Measurements from ENCODE around the gene TMIGD1. TPM values are rescaled to one million over a fixed set of nuclear protein-coding genes. Genes with fewer than 3 reads are reported as not detected.

Gene TMIGD1
- total RNA-seq, 1 experiment from 2014 or later: not detected

DNA sequence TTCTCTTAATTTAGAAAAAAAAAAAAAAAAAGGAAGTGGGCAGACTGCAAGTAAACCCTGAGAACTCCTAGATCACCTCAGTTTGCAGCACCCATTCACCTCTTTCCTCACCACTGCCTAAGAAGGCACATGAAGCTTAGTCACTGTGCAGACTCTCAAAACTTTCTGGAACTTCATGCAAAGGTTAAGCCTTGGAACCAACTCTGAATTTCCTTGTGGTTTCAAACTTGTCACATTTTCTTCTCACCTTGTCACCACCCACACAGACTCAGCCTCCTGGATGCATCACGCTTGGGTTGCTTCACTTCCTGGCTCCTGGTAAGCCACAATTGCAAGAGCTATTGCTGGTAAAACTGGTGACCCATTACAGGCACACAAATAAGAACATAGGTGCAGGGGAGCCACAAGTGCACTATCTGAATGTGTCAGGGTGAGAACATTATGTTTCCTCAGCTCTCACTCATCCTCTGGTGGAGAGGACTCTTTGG lies 29.9 kb upstream of the TMIGD1 start:
- TF ChIP-seq, protein P1, sequence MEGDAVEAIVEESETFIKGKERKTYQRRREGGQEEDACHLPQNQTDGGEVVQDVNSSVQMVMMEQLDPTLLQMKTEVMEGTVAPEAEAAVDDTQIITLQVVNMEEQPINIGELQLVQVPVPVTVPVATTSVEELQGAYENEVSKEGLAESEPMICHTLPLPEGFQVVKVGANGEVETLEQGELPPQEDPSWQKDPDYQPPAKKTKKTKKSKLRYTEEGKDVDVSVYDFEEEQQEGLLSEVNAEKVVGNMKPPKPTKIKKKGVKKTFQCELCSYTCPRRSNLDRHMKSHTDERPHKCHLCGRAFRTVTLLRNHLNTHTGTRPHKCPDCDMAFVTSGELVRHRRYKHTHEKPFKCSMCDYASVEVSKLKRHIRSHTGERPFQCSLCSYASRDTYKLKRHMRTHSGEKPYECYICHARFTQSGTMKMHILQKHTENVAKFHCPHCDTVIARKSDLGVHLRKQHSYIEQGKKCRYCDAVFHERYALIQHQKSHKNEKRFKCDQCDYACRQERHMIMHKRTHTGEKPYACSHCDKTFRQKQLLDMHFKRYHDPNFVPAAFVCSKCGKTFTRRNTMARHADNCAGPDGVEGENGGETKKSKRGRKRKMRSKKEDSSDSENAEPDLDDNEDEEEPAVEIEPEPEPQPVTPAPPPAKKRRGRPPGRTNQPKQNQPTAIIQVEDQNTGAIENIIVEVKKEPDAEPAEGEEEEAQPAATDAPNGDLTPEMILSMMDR (conservative IDR thresholded peaks at IDR 0.05): no peak
- no peaks in the 10 kb centered on the region for H3K27me3 ChIP-seq (ENCODE audit: insufficient read depth, low read length)

More for the DNA sequence above, 29.9 kb upstream of the TMIGD1 start:
- Mint-ChIP-seq H3K9me3 (peaks cover 4 to 11% of the 10 kb centered on the region in 2 experiments; a peak in 4 of 5 replicates), H3K27ac (no peak overlapping the region), H3K4me3 (no peak overlapping the region), H3K36me3 (ENCODE audit: insufficient read depth in 1 of 3, low read depth in 3 of 3) (peaks cover 0 to 6% (median 2%) of the 10 kb centered on the region in 3 experiments; a peak in 3 of 7 replicates), H3K27me3 (ENCODE audit: low read depth) (no peaks in the 10 kb centered on the region; the same call in 1 of the 2 replicates), H3K4me1 (peaks cover 0 to 8% of the 10 kb centered on the region in 2 experiments; a peak in 2 of 4 replicates)
- Histone ChIP-seq H2BK12ac (ENCODE audit: insufficient read length, low read depth, low read length) (no peak overlapping the region), H3K4me1 (ENCODE audit: insufficient read depth, low read length) (no peaks in the 10 kb centered on the region), H4K8ac (replicated peaks; ENCODE audit: insufficient read length, low read depth, low read length) (no peak overlapping the region), H3K27ac (ENCODE audit: insufficient read length, low read depth, low read length) (no peak overlapping the region), H3K56ac (ENCODE audit: insufficient read length, low read depth, low read length) (no peak overlapping the region), H3K23me2 (ENCODE audit: insufficient read length, low read depth, low read length, poor library complexity, severe bottlenecking) (no peaks in the 10 kb centered on the region), H3K14ac (ENCODE audit: insufficient read depth, low read length) (no peak overlapping the region), H2AK5ac (ENCODE audit: insufficient read length, low read length) (no peak overlapping the region), H3K18ac (ENCODE audit: insufficient read length, low read depth, low read length) (no peak overlapping the region), H2BK5ac (ENCODE audit: insufficient read length, low read length) (no peak overlapping the region), H3T11ph (ENCODE audit: low read length) (no peak overlapping the region), H3K79me2 (ENCODE audit: insufficient read depth, low read length) (no peaks in the 10 kb centered on the region), H3K79me1 (ENCODE audit: insufficient read depth, low read depth, low read length, poor library complexity, severe bottlenecking) (no peaks in the 10 kb centered on the region), H2BK15ac (ENCODE audit: low read depth, low read length) (no peak overlapping the region), H4K20me1 (ENCODE audit: control insufficient read depth, insufficient read depth, insufficient read length) (no peaks in the 10 kb centered on the region), H2BK20ac (ENCODE audit: low read depth, low read length, poor library complexity, severe bottlenecking) (no peak overlapping the region), H3K4me2 (ENCODE audit: insufficient read depth, insufficient read length, low read length) (no peak overlapping the region), H4K91ac (ENCODE audit: insufficient read length, low read depth, low read length) (no peak overlapping the region), H4K5ac (ENCODE audit: insufficient read length, low read depth, low read length) (no peak overlapping the region), H3K9me3 (ENCODE audit: control insufficient read depth, low read depth, low read length) (no peaks in the 10 kb centered on the region), H2BK120ac (ENCODE audit: low read depth, low read length, poor library complexity, severe bottlenecking) (no peak overlapping the region), H3K9ac (ENCODE audit: extremely low read depth, insufficient read length, low read length) (no peak overlapping the region), H3K23ac (ENCODE audit: insufficient read length, low read depth, low read length) (no peak overlapping the region), H3K4ac (ENCODE audit: low read depth, low read length) (no peak overlapping the region), H2AFZ (ENCODE audit: low read length) (no peak overlapping the region)
- no CpG with 5 or more reads among the region's 1 CpG for WGBS (ENCODE audit: extremely low coverage, insufficient read length, low lambda C conversion rate)
- DNase-seq: no peak
